D341Med (cell line): ENCODE results near the gene HLA-G.
"Not testable (repeated sequence)": the region's sequence is repeated elsewhere in the genome, so short reads cannot be mapped to it uniquely, and the experiment has no call there.

ENCODE experiments used
- DNase-seq: peaks from one replicate; pipeline ENCODE4 v3.0.0; 2012; ENCODE audit warnings: low spot score

The HLA-G gene

DNA sequence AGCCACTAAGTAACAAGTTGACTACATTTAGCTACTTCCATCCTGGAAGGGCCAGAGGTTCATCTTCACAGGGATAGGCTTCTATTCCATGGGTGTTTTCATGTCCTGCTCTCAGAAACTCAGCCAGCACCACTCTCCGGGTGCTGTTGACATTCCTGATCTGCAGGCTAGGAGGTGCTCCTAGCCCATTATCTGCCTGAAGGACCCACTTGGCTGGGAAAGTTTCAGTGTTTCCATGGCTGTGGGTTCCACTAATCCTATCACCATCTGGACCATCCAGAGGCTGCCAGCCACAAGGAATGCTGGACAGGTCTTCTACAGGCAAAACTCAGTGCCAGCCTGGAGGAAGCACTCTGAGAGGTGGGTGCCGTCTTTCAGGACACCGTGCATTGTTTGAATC, 45.2 kb downstream of the HLA-G start:
- no peak for DNase-seq

DNA sequence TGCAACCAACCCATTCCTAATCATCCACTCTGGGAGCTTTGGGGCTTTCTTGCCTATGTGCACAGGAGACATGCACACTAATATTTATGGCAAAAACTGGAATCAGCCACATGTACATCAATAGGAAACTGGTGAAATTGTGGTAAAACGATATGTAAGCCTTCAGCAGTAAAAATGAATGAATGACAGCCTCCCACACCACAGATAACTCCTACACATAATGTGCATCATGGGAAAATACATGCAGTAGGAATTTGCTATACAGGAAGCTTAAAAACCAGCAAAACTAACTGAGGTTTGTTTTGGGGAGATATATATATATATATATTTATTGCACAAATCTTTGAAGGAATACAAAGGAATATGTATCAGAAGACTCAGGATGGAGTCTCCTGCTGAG, 47.6 kb downstream of the HLA-G start:
- no peak for DNase-seq

DNA sequence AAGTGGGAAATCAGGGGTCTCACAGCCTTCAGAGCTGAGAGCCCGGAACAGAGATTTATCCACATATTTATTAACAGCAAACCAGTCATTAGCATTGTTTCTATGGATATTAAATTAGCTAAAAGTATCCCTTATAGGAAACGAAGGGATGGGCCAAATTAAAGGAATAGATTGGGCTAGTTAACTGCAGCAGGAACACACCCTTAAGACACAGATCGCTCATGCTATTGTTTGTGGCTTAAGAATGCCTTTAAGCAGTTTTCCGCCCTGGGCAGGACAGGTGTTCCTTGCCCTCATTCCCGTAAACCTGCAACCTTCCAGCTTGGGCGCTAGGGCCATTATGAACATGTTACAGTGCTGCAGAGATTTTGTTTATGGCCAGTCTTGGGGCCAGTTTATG, 48.1 kb downstream of the HLA-G start:
- not testable (repeated sequence) for DNase-seq
